Uterus (tissue), 4 donors: Measurements from ENCODE around the gene INPP5D. TPM values are rescaled to one million over a fixed set of nuclear protein-coding genes. Genes with fewer than 3 reads are reported as not detected.

Experiments used
- DNase-seq, 2 donors: peaks; one replicate each; pipeline ENCODE4 v3.0.0-alpha.2; 2019 to 2020
- H3K27ac ChIP-seq, 2 donors: fragments of 200-600 bp; sonication (generic); 1 replicate in 1 of 2; 2 replicates in 1 of 2; pipeline ENCODE4 v1.5.1; 2016 to 2018
- H3K27me3 ChIP-seq, 2 donors: fragments of 200-600 bp; sonication (generic); one replicate each; pipeline ENCODE4 v1.5.1; 2018 to 2019; ENCODE audit warnings: control low read depth in 1 of 2
- H3K36me3 ChIP-seq, 2 donors: fragments of 200-600 bp; sonication (generic); one replicate each; pipeline ENCODE4 v1.5.1; 2019; ENCODE audit warnings: control low read depth in 1 of 2
- H3K4me1 ChIP-seq, 2 donors: fragments of 200-600 bp; sonication (generic); one replicate each; pipeline ENCODE4 v1.5.1; 2018 to 2019; ENCODE audit warnings: control low read depth in 1 of 2
- H3K4me3 ChIP-seq, 2 donors: fragments of 200-600 bp; sonication (generic); 1 replicate in 1 of 2; 2 replicates in 1 of 2; pipeline ENCODE4 v1.5.1; 2018 to 2019; ENCODE audit warnings: mild to moderate bottlenecking in 1 of 2
- H3K9me3 ChIP-seq, 2 donors: fragments of 200-600 bp; sonication (generic); one replicate each; pipeline ENCODE4 v1.5.1; 2019; ENCODE audit warnings: control low read depth in 1 of 2
- CTCF ChIP-seq, 4 experiments: fragments of 200-600 bp in 2 of 4; fragments of 450-650 bp in 2 of 4; sonication (generic) in 2 of 4; IDR thresholded peaks; one replicate each; pipeline ENCODE4 v1.5.1; 2016 to 2019; ENCODE audit warnings: antibody characterized with exemption in 4 of 4, mild to moderate bottlenecking in 2 of 4, moderate library complexity in 1 of 4
- POLR2A ChIP-seq, 2 donors: fragments of 450-650 bp; IDR thresholded peaks; one replicate each; pipeline ENCODE4 v1.6.1; 2016; ENCODE audit warnings: antibody characterized with exemption in 2 of 2, mild to moderate bottlenecking in 1 of 2, moderate library complexity in 1 of 2
- intact Hi-C: fragments of 100-400 bp; cut with DNase I; formaldehyde crosslinking; loops from one replicate; pipeline ENCODE4 v1.15.1; 2023; ENCODE audit warnings: low total_unique reads
- total RNA-seq, 4 donors: library from RNA; depleted of rRNA in 3 of 4; stranded (reverse); fragments of >200 nt in 3 of 4; gene quantifications; one replicate each; pipeline versions ENCODE4 v1.1.0 to v1.2.4, GENCODE V29; 2014 to 2023
- donor health status: DM: yes; HTN: yes; CAD: no.

Gene INPP5D
- total RNA-seq, 4 donors from 2014 or later = 14.2 to 37.9 (median 22.3) TPM

GRCh38 chr2:233107831-233108300 lies 47.7 kb downstream of the INPP5D start:
- Histone ChIP-seq H3K36me3 (no peaks in the 10 kb centered on the region), H3K4me3 (no peak overlapping the region)
- no peak for DNase-seq

GRCh38 chr2:233108611-233109490 lies 48.7 kb downstream of the INPP5D start:
- DNase-seq = no peak
- no peaks in the 10 kb centered on the region for H3K4me1 ChIP-seq
- H3K9me3 ChIP-seq = no peaks in the 10 kb centered on the region
- no peak for TF ChIP-seq CTCF (IDR thresholded peaks at IDR 0.05)
- TF ChIP-seq POLR2A (IDR thresholded peaks at IDR 0.05) = no peak
- no peak overlapping the region for H3K27ac ChIP-seq
- intact Hi-C loops = no loop called here
- no peaks in the 10 kb centered on the region for H3K36me3 ChIP-seq
- no peaks in the 10 kb centered on the region for H3K27me3 ChIP-seq
- H3K4me3 ChIP-seq = no peak overlapping the region

More at GRCh38 chr2:233107831-233108300, 47.7 kb downstream of the INPP5D start:
- H3K27me3 ChIP-seq = no peaks in the 10 kb centered on the region
- intact Hi-C loops = no loop called here
- H3K4me1 ChIP-seq = no peaks in the 10 kb centered on the region
- TF ChIP-seq POLR2A (IDR thresholded peaks at IDR 0.05) = no peak
- no peak for TF ChIP-seq CTCF (IDR thresholded peaks at IDR 0.05)
- no peak overlapping the region for H3K27ac ChIP-seq
- no peaks in the 10 kb centered on the region for H3K9me3 ChIP-seq

DNA sequence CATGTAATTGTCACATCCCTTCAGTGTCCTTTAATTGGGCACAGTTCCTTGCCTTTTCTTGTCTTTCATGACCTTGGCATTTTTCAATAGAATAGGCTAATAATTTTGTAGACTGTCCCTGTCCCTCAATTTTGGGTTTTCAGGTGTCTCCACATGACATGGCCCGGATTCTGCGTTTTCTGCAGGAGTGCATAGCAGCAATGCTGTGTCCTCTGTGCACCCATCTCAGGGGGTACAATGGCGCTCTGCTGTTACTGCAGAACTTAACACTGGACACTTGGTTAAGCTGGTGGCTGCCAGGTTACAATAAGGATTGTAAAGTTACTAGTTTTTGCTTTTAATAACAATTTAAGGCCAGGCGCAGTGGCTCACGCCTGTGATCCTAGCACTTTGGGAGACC lies 51.3 kb downstream of the INPP5D start:
- Histone ChIP-seq H3K36me3 (no peaks in the 10 kb centered on the region), H3K27ac (no peak overlapping the region), H3K9me3 (no peaks in the 10 kb centered on the region), H3K4me3 (no peak overlapping the region), H3K4me1 (no peaks in the 10 kb centered on the region), H3K27me3 (no peaks in the 10 kb centered on the region)
- no peak for DNase-seq
- intact Hi-C loops = no loop called here
- TF ChIP-seq CTCF (IDR thresholded peaks at IDR 0.05) = no peak
- TF ChIP-seq POLR2A (IDR thresholded peaks at IDR 0.05) = no peak

DNA sequence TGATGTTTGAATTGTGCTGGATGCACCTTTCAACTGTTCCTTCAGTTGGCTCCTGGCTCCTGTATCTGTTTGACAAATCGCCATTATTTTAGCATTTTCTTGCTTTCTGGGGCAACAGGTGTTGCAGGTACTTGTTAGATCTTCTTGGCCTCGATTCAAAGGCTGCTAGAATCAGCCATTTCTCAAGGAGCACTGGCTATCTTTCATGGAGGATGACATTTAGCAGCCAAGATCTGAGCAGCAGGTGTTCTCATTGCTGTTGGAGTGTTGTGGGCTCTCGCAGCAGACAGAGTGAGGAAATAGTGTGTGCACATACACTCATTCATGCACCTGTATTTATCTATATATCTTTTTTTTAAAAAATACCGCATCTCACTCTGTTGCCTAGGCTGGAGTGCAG lies 52.2 kb downstream of the INPP5D start:
- intact Hi-C loops = no loop called here
- no peak for DNase-seq
- Histone ChIP-seq H3K9me3 (no peaks in the 10 kb centered on the region), H3K27ac (no peak overlapping the region), H3K4me3 (no peak overlapping the region), H3K4me1 (no peaks in the 10 kb centered on the region), H3K36me3 (no peaks in the 10 kb centered on the region), H3K27me3 (no peaks in the 10 kb centered on the region)
- TF ChIP-seq POLR2A (IDR thresholded peaks at IDR 0.05) = no peak

- TF ChIP-seq POLR2A (IDR thresholded peaks at IDR 0.05) (no peak), CTCF (IDR thresholded peaks at IDR 0.05) (no peak)
- Histone ChIP-seq H3K4me1 (no peaks in the 10 kb centered on the region), H3K27ac (no peak overlapping the region), H3K4me3 (no peak overlapping the region), H3K36me3 (no peaks in the 10 kb centered on the region), H3K27me3 (no peaks in the 10 kb centered on the region), H3K9me3 (no peaks in the 10 kb centered on the region)
- DNase-seq = no peak
- intact Hi-C loops = no loop called here
These were observed 52.8 kb downstream of the INPP5D start for GRCh38 chr2:233112776-233113452.
